GM21528 (cell line): ENCODE results near the gene AGBL1.

Source experiments
- ATAC-seq: cut with Tn5 transposase; IDR thresholded peaks from one replicate; pipeline ENCODE4 v1.9.1; 2021; ENCODE audit warnings: mild to moderate bottlenecking, moderate library complexity; ENCODE audit not compliant: unreplicated experiment, low FRiP score

AGBL1 gene

GRCh38 chr15:86663979-86664378, 584.3 kb downstream of the AGBL1 start:
- no peak for ATAC-seq

DNA sequence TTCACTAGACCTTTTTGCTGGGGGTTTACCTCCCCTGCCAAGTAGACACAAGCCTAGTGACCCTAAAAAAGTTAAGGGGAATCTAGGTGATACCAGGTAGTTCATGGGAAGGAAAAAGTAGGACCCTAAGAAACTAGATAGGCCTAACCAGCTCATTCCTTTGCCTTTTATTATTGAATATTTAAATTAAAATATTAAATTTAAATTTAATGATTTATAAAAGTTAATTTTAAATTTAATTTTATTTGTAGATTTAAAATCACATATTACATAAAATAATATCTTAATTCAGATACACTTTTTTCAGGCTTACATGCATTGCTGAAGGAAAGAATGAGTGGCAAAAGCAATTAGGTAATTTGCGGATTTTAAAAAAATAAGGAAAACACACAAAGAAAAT, 584.9 kb downstream of the AGBL1 start:
- ATAC-seq, result no peak

GRCh38 chr15:86676002-86676401, 596.3 kb downstream of the AGBL1 start:
- ATAC-seq, result no peak

GRCh38 chr15:86677278-86677677, 597.6 kb downstream of the AGBL1 start:
- ATAC-seq, result no peak

GRCh38 chr15:86685263-86685662, 605.6 kb downstream of the AGBL1 start:
- no peak for ATAC-seq

DNA sequence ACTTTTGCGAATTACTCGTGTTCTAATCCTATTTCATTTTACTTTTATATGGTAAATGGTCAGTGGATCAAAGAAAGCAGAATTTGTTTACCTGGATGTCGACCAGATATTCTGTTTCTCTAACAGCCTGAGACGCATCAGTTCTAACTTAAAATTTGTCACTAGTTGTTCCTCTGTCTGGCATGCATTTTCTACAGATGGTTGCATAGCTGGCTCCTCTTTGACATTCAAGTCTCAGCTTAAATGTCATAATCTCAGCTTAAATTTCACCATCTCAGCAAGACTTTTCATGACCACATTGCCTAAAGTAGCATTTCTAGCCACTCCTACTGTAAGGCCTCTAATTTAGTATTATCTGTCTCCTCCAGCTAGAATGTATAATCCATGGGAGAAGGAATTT, 609.3 kb downstream of the AGBL1 start:
- no peak for ATAC-seq

DNA sequence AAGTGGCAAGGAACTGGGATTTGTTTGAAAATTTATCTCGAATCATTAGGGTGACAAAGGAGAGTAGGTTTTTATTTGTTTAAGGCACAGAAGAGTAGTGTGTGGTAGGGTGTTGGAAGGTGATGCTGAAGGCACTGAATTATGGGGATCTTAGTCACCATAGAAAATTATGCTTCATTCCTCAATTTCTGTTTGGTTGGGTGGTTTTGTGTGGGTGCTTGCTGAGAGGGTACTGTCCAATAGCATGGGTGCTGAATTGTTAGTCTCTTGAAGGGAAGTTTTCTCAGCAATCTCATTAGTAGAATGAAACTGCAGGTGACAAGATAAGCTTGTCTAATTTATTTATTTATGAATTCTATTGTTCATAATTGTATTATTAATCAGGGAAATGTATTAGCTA, 610.9 kb downstream of the AGBL1 start:
- ATAC-seq, result no peak

DNA sequence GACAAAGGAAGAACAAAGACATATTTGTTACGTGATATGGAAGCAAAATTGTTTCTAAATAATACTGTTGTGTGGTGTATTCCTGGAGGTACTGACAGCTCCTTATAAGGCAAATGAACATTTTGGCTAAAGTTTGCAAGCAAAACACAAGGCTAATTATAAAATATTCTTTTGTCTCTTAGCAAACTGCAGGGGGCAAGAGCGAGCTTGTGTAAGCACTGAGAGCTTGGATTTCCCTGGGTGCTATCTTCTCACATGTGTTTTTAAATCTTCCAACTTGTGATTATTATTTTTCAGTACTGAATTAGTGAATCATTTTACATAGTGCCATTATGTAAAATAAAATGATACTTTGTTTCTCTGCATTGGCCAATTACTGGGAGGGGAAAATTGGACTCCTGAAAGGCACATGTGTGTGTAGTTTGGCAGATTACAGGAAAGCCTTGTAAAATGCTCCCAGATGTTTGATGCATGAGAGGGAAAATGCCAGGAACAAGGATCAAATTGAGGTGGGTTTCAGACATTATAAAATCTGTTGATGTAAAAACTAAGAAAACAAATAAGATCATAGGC, 611.5 kb downstream of the AGBL1 start:
- ATAC-seq, result no peak

DNA sequence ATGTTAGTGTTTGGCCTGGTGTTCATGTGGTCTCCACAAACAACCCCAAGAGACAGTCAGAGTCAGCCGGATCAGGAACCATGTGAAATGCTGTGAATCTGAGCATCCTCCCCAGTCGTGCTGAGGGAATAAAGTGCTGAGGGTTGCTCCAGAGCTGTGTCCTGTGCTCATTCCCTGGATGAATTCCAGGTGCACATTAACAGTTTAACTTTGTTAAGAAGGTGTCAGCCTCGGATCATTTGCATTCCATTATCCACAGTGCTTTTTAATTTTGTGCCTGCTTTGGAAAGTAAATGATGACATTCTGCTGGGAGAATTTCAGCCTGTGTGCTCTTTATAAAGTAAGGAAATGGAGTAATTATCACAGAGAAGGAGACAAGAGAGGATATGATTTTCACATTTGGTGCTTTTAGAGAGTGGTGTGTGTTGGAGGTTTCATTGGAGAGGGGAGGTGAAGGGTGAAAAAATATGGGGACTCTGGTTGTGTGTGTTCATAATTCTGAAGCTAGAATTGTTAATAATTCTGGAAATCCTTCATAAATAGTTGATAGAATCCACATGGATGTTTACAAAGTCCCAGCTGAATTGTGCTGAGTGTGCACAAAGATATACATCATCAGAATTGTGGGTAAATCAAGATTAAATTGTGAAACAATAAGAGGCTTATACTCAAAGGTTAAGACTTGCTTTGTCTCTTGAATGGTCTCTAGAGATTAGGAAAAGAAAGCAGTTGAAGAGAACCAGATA, 621.4 kb downstream of the AGBL1 start:
- ATAC-seq, result no peak

GRCh38 chr15:86701611-86701963, 621.9 kb downstream of the AGBL1 start:
- no peak for ATAC-seq

DNA sequence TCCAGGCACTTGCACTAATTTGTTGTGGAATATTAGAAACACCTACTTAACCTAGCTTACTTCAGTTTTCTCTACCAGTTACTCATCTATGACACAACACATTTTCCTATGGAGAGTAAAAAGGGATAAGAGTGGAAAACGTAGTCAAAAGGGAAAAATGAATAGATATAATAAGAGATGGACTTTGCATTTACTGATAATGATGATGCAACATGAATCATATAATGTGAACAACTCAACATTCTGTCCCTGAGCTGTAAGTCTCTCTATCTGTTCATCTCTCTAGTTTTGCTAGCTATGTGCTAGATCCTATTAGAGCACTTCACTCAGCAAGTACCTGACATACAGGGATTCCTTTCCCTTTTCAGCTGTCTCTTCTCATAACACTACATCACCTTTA, 627.1 kb downstream of the AGBL1 start:
- ATAC-seq, result no peak

- ATAC-seq, result no peak
Measured at GRCh38 chr15:86711476-86711875, 631.8 kb downstream of the AGBL1 start.

DNA sequence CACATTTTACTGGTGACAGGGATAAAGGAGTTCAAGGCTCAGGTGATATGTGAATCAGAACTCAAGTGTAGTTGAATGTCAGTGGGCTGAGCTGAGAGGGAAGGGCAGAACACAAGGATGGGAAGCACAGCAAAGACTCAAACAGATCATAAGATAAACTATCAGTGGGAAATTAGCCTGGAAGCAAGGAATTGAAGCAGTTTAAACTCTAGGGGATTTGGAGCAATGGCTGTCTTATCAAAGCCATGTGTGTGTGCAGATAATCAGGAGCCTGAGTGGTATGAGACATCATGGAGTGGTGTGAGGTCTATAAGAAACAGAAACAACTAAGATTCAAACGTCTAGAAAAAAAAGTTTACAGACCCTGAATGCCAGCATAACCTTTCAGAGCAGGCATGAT, 634.6 kb downstream of the AGBL1 start:
- ATAC-seq, result no peak

- ATAC-seq, result no peak
Measured at GRCh38 chr15:86725628-86726027, 646.0 kb downstream of the AGBL1 start.

- no peak for ATAC-seq
Measured at GRCh38 chr15:86735247-86736040, 655.8 kb downstream of the AGBL1 start.

DNA sequence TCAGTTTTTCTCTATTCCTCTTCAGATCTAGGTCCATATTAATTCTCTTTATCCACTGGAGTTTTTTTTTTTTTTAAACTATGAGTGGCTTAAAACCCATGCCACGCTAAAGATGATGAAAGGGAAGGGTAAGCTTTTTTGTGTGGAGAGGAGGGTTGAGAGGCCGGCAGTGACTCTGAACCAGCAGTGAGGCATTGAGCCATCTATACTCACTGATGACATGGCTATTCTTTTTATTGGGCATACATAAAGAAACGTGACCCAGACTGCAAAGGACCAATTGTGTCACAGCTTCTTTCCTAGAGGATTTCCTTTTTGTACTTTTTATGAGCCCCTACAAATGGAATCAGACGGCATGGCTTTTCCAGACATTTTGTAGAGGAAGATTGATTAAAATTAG, 662.2 kb downstream of the AGBL1 start:
- ATAC-seq, result no peak

DNA sequence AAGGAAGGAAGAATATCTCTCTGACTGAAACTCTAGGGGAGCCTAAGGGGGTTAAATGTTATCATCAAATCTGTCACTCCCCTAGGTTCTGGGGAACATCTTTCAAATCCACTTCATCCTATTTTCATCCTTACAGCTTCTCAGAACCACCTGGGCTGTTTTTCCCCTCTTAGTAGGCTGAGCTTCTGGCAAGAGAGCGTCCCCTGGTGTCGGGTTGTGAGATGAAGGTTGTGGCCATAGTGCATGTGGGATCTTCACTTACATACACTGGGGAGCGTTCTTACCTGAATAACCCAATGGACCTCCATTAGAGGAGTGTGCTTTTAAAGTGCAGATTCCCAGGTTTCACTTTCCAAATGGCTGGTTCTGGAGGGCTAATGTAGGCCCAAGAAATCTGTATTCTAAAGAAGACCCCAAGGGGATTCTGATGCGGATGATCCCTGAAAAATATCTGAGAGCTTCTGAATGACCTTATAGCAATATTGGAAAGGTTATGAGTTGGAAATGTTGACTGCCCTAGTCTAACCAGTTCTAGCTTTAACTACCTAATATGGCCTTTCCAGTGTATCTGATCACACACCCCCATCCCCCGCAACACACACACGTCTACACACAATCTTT, 663.7 kb downstream of the AGBL1 start:
- ATAC-seq, result no peak

- no peak for ATAC-seq
Measured at GRCh38 chr15:86744198-86744780, 664.6 kb downstream of the AGBL1 start.

DNA sequence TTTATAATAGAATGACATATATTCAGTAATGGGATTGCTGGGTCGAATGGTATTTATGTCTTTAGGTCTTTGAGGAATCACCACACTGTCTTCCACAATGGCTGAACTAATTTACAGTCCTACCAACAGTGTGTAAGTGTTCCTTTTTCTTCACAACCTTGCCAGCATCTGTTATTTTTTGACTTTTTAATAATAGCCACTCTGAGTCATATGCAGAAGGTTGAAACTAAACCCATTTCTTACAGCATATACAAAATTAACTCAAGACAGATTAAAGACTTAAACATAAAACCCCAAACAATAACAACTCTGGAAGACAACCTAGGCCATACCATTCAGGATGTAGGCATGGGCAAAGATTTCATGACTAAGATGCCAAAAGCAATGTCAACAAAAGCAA, 671.4 kb downstream of the AGBL1 start:
- no peak for ATAC-seq

DNA sequence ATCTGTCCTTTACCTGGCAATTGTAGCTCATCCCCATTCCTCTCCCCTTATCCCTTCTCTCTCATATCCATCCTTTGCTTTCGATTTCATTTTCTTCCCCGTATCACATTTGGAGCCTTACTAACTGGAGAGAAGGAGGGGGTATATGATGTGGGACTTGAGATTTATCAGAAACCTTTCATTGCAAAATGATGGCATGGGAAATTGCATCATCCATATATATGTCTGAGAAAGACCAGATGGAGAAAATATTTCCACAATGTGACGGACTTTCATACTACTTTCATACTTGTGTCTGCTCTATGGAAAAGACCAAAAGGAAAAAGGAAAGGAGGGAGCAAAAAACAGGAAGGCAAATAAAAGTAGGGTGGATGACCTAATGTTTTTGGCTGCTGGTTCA, 675.2 kb downstream of the AGBL1 start:
- no peak for ATAC-seq

DNA sequence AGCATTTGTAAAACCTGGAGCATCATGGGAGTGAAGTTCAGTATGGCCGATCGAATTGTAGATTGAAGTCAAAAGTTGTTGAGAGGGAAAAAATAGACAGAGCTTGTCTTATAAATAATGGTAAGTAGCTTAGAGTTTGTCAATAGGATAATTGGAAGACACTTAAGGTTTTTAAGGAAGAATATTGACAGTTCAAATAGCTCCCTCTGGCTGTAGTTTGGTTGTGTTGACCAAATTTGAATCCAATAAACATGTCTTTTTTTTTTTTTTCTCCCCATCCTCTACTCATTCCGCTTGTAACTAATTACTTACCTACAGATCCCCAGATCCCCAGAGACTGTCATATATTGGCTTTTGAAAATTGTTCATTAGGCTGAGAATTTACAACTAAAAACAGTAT, 677.0 kb downstream of the AGBL1 start:
- ATAC-seq, result no peak
